Stimulated activated CD4-positive, alpha-beta T cell treated with anti-CD3 and anti-CD28 coated beads, Interleukin-2, amount 100 ng/mL, for 48 hours (primary cell): ENCODE data around the gene SIAH1.
"Not testable (repeated sequence)": the region's sequence is repeated elsewhere in the genome, so short reads cannot be mapped to it uniquely, and the experiment has no call there.

Experiments
- DNase-seq, 2 donors: peaks; one replicate each; pipeline ENCODE4 v3.0.0-alpha.2; 2020

Gene SIAH1

DNA sequence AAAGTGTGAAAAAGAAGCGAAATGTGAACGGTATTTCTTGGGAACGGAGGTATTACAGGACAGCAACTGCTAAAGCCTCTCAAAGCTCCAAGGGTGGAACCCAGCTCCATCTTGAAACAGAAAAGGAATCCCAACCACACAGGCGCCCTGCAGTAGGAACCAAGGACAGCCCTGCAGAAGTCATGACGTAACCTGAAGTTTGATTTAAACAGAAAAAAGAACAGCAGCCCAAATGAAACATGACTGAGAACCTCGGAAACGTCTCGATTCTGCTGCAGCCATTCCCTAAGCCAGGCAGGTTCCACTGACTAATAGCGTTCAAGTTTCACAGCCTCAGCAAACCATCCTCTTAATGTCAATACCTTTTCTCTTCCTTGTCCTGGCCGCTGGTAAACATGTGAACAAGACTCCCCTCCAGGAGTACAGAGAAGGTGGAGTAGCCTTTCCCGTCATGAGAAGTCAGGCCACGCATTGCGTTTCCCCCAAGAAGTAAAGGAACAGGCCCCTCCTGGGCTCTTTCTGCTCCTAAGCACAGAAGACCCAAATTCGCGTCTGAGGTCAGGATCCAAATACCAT, 20.1 kb downstream of the SIAH1 start:
- no peak for DNase-seq

GRCh38 chr16:48361540-48362144, 23.6 kb downstream of the SIAH1 start:
- DNase-seq: no peak

- no peak for DNase-seq
These were observed 24.2 kb downstream of the SIAH1 start for GRCh38 chr16:48361012-48361411.

GRCh38 chr16:48359983-48360382, 25.2 kb downstream of the SIAH1 start:
- DNase-seq: no peak

DNA sequence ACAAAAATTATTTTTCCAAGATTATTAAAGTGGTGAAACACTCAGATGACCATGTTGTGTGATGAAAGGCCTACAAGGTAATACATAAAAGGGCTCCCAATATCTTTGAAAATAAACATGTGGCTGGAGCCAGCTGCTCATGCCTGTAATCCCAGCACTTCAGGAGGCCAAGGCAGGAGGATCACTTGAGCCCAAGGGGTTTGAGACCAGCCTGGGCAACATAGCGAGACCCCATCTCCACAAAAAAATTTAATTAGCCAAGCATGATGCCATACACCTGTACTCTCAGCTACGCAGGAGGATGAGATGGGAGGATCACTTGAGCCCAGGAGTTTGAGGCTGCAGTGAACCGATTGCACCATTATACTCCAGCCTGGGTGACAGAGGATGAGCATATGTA, 26.8 kb downstream of the SIAH1 start:
- DNase-seq: no peak

DNA sequence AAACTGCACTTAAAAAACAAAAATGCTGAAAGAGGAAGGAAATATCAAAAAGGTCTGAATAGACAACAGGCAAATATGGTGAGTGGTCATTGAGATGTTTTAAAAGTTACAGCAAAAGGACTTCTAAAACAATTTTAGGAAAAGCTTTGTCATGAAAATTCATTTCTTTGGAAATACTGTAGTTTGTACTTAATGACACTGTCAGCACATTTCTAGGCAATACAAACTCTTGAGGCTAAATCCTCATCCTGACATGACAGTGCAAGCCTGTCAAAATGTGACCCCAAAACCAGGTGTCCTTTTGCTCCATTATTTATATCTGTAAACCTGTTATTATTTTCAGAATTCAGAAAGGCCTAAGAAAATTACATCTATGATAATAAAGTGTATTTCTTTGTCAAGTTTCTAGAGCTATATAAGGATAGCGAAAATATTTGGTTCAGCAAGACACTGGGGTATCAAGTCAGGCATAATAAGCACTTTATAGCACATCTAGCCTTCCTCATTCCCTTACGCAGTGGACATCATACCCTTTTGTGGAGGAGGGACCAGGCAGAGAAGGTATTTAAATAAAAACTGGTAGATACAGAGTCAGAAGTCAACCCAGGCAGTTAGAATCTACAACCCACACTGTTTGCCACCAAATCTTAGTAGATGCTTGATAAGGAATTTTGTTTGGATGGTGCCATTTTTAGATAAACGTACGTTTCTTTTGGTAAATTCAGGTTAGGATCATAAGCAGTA, 28.4 kb downstream of the SIAH1 start:
- DNase-seq: no peak

- DNase-seq: no peak
These were observed 30.0 kb downstream of the SIAH1 start for GRCh38 chr16:48354877-48355855.

DNA sequence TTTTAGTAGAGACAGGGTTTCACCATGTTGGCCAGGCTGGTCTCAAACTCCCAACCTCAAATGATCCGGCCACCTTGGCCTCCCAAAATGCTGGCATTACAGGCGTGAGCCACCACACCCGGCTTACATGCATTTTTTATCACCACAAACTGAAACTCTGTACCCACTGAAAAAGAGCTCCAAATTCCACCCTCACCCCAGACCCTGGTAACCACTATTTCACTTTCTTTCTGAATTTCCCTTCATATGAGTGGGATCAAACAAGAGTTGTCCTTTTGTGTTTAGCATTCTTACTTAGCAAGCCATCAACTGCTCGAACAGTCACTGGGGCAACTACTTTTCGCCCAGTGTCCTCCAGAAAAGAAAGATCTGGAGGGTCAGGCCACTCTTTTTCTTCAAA, 30.8 kb downstream of the SIAH1 start:
- DNase-seq: not testable (repeated sequence)

GRCh38 chr16:48353565-48354163, 31.5 kb downstream of the SIAH1 start:
- peak; percentile 45 to 50 for DNase-seq

DNA sequence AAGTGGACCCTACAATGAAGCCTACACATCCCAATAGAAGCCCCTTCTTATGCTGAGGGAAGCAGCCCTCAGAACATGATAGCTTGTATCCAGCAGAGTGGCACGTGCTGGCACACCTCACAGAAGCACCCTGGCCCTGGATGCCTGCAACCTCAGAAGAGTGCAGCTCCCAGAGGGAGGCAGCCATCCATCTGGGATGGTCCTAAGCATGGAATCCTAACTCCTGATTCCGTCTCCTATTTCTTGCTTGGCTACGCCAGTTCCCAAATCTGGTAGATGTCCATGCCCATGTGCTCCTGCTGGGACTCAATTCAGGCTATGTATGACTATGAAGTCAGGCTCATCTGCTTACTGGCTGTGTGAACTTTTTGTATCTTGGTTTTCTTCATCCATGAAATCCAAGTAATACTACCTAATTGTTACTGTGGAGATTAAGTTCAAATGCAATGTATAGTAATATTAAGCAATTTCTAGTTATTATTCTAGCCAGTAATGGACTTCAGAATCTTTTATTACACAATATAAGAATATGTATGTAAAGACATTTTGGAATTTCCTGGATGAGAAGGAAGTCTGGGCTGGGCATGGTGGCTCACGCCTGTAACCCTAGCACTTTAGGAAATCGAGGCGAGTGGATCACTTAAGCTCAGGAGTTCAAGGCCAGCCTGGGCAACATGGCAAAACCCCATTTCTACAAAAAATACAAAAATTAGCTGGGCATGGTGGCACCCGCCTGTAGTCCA, 32.4 kb downstream of the SIAH1 start:
- no peak for DNase-seq

GRCh38 chr16:48350736-48351135, 34.5 kb downstream of the SIAH1 start:
- DNase-seq: no peak

GRCh38 chr16:48347980-48348379, 37.2 kb downstream of the SIAH1 start:
- DNase-seq: no peak

DNA sequence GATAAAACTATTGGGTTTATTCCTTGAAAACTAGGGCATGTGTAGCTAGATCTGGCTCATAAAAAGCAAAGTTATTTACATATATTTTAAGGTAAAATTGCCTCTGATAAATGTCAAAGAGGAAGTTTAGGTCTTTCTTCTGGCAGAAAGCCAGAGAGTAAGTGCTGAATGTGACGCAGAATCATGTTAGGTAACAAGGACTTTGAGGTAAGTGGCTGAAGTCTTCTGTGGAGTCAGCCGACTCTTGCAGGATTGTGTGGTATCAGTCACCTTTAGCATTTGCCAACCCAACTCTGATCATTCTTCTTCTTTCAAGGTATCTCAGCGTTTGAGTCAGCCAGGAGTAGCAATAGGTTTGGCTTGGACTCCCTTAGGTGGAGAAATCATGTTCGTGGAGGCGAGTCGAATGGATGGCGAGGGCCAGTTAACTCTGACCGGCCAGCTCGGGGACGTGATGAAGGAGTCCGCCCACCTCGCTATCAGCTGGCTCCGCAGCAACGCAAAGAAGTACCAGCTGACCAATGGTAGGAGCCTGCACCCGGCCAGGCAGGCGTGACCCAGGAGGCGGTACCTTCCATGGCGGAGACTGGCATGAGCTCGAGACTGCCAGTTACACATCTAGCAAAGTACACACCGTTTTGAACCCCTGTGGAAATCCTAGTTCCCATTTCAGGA, 37.9 kb downstream of the SIAH1 start:
- no peak for DNase-seq

DNA sequence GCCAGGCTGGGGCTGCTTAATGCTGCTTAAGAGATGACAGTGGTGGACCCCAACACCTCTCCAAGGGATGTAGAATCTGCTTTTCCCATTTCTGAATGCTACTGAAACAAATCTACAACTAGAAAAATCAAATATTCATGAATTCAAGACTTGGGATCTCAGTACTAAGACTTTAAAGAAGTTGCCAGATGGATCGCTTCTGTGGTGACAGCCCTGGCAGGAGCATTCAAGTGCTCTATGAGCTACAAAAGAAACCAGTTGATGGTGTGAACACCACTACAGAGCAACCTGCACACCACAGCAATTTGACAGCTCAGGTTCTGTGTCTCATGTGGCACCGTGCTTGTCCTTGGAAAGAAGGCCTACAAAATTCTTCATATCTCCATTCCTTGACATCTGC, 42.6 kb downstream of the SIAH1 start:
- DNase-seq: no peak

GRCh38 chr16:48340054-48340453, 45.2 kb downstream of the SIAH1 start:
- no peak for DNase-seq

GRCh38 chr16:48335961-48336360, 49.3 kb downstream of the SIAH1 start:
- no peak for DNase-seq

- DNase-seq: no peak
These were observed 50.9 kb downstream of the SIAH1 start for GRCh38 chr16:48334325-48334724.

- no peak for DNase-seq
These were observed 52.2 kb downstream of the SIAH1 start for GRCh38 chr16:48332978-48333377.

DNA sequence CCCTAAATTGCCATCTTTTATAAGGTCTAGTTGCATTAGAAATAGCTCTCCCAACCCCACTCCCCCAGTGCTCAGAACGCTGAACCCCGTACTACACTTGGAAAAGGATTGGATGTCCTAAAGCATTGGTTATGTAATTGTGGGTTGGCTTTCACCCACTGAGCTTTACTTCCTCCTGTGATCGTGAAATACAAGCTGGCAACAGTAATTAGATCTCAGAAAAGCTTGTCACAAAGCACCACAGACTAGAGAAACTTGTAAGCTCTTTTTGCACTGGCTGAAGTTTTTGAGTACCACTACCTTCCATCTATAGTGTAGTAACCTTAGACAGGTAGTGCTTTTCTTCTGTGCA, 54.4 kb downstream of the SIAH1 start:
- DNase-seq: no peak

- no peak for DNase-seq
These were observed 54.9 kb downstream of the SIAH1 start for GRCh38 chr16:48330189-48330840.

DNA sequence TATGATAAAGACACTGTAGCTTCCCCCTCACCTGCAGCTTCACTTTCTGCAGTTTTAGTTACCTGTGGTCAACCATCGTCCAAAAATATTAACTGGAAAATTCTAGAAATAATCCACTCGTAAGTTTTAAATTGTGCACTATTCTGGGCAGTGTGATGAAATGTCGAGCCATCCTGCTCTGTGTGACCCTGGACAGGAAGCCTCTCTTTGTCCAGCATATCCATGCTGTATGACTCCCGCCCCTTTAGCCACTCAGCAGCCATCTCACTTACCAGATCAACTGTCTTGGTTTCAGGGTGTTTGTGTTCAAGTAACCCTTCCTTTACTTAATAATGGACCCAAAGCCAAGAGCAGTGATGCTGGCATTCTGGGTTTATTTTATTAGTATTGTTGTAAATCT, 56.1 kb downstream of the SIAH1 start:
- no peak for DNase-seq
